Neuronal stem cell (in vitro differentiated cells): Measurements from ENCODE around the gene TGIF2.
A peak's percentile ranks its signal among the peaks of the same experiment; 100 is the strongest.

Experiments used
- DNase-seq: peaks from one replicate; pipeline ENCODE4 v3.0.0-alpha.2; 2013; ENCODE audit warnings: low spot score
- H2AFZ ChIP-seq: one replicate; pipeline ENCODE4 v1.6.1; 2013; ENCODE audit warnings: mild to moderate bottlenecking, low read length, inconsistent platforms
- H2AK5ac ChIP-seq: 2 replicates; pipeline ENCODE4 v1.6.1; 2013; ENCODE audit warnings: low read depth, mild to moderate bottlenecking, inconsistent platforms, low read length, moderate library complexity, mixed read lengths
- H2BK120ac ChIP-seq: 2 replicates; pipeline ENCODE4 v1.6.1; 2013; ENCODE audit warnings: low read depth, mild to moderate bottlenecking, inconsistent platforms, low read length, moderate library complexity, mixed read lengths
- H2BK12ac ChIP-seq: one replicate; pipeline ENCODE4 v1.6.1; 2013; ENCODE audit warnings: low read length, inconsistent platforms
- H2BK15ac ChIP-seq: 2 replicates; pipeline ENCODE4 v1.6.1; 2013; ENCODE audit warnings: mild to moderate bottlenecking, low read length, inconsistent platforms, mixed read lengths
- H2BK5ac ChIP-seq: one replicate; pipeline ENCODE4 v1.6.1; 2013; ENCODE audit warnings: inconsistent platforms, mild to moderate bottlenecking, low read length, moderate library complexity
- H3K14ac ChIP-seq: one replicate; pipeline ENCODE4 v1.6.1; 2013; ENCODE audit warnings: low read length, inconsistent platforms
- H3K18ac ChIP-seq: 2 replicates; pipeline ENCODE4 v1.6.1; 2013; ENCODE audit warnings: low read length, inconsistent platforms
- H3K23ac ChIP-seq: 2 replicates; pipeline ENCODE4 v1.6.1; 2013; ENCODE audit warnings: low read depth, mild to moderate bottlenecking, mixed read lengths, low read length, inconsistent platforms; ENCODE audit not compliant: poor library complexity
- H3K27ac ChIP-seq: replicated peaks from 3 replicates; pipeline ENCODE4 v1.5.1; 2013; ENCODE audit warnings: low read length, inconsistent platforms
- H3K27me3 ChIP-seq, 3 experiments: 2 replicates each; pipeline ENCODE4 v1.6.1; 2013; ENCODE audit warnings: low read length in 3 of 3, mild to moderate bottlenecking in 2 of 3, inconsistent platforms in 1 of 3, low read depth in 1 of 3, mixed read lengths in 1 of 3, moderate library complexity in 1 of 3; ENCODE audit not compliant: control insufficient read depth in 3 of 3, insufficient read depth in 3 of 3
- H3K36me3 ChIP-seq, 2 donors: replicated peaks in 1 of 2; 2 replicates each; pipeline ENCODE4 v1.6.1; 2013; ENCODE audit warnings: low read length in 2 of 2; ENCODE audit not compliant: control insufficient read depth in 2 of 2, insufficient read depth in 2 of 2
- H3K4ac ChIP-seq: 2 replicates; pipeline ENCODE4 v1.6.1; 2013; ENCODE audit warnings: inconsistent platforms, mild to moderate bottlenecking, low read length, moderate library complexity
- H3K4me1 ChIP-seq, 2 donors: 1 replicate in 1 of 2; 2 replicates in 1 of 2; pipeline ENCODE4 v1.6.1; 2013; ENCODE audit warnings: low read length in 2 of 2, low read depth in 1 of 2; ENCODE audit not compliant: control insufficient read depth in 2 of 2, insufficient read depth in 1 of 2
- H3K4me2 ChIP-seq: one replicate; pipeline ENCODE4 v1.6.1; 2013; ENCODE audit warnings: mild to moderate bottlenecking, low read length, inconsistent platforms; ENCODE audit not compliant: insufficient read depth, poor library complexity, severe bottlenecking
- H3K4me3 ChIP-seq, 2 donors: 2 replicates each; pipeline ENCODE4 v1.5.1; 2013; ENCODE audit warnings: low read length in 2 of 2, mild to moderate bottlenecking in 2 of 2, inconsistent platforms in 1 of 2, moderate library complexity in 1 of 2
- H3K79me1 ChIP-seq: one replicate; pipeline ENCODE4 v1.6.1; 2013; ENCODE audit warnings: low read depth, mild to moderate bottlenecking, inconsistent platforms, low read length, moderate library complexity
- H3K9ac ChIP-seq: one replicate; pipeline ENCODE4 v1.6.1; 2013; ENCODE audit warnings: mild to moderate bottlenecking, low read depth, low read length, inconsistent platforms; ENCODE audit not compliant: poor library complexity
- H3K9me3 ChIP-seq, 2 donors: replicated peaks in 1 of 2; 2 replicates each; pipeline versions ENCODE3 to v1.6.1; 2013; ENCODE audit warnings: low read length in 2 of 2, mild to moderate bottlenecking in 2 of 2, inconsistent platforms in 1 of 2, low read depth in 1 of 2, mixed read lengths in 1 of 2, moderate library complexity in 1 of 2; ENCODE audit not compliant: control insufficient read depth in 2 of 2, insufficient read depth in 1 of 2
- H4K8ac ChIP-seq: one replicate; pipeline ENCODE4 v1.6.1; 2013; ENCODE audit warnings: low read depth, mild to moderate bottlenecking, inconsistent platforms, low read length, moderate library complexity
- H4K91ac ChIP-seq: one replicate; pipeline ENCODE4 v1.6.1; 2013; ENCODE audit warnings: low read length, low read depth, mild to moderate bottlenecking, inconsistent platforms; ENCODE audit not compliant: poor library complexity
- WGBS, 2 donors: extraction: QIAGEN DNeasy Blood & Tissue Kit; methylation state at CpG; one replicate each; pipeline ENCODE4 v1.1.7; 2013; ENCODE audit warnings: missing lambda C conversion rate in 2 of 2, mixed read lengths in 1 of 2; ENCODE audit not compliant: insufficient read length in 2 of 2, insufficient replicate concordance in 1 of 2; ENCODE audit errors: extremely low coverage in 2 of 2; 5-methylcytosine and 5-hydroxymethylcytosine counted together

Gene TGIF2

DNA sequence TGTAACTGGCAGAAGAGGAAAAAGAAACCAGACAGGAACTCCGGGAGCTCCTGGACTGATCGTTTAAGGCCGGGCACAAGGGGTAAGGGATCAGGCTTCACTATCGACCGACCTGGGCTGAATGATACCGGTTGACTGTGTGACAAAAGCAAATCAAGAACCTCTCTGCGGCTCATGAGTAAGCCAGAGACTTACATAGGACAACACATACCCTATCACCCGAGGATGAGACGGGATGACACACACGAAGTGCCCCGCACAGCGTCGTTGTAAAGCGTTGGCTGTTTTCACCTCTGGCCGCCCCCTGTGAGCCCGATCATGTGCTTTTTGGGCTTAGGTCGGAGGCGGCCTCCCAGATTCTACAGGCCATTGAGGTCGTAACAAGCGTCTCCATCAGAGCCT lies 695 bp upstream of the TGIF2 start:
- no peaks in the 10 kb centered on the region for H3K9me3 ChIP-seq
- H4K8ac ChIP-seq = no peak overlapping the region
- H3K79me1 ChIP-seq = peaks cover 7% of the 10 kb centered on the region
- peak overlapping the region; percentile 99 for H3K18ac ChIP-seq
- peak overlapping the region; percentile 84 for H3K9ac ChIP-seq
- H3K4ac ChIP-seq = peak overlapping the region; percentile 28
- H2AFZ ChIP-seq = peak overlapping the region; percentile 88
- no peak overlapping the region for H2BK120ac ChIP-seq
- H3K4me1 ChIP-seq = peaks cover 16 to 22% of the 10 kb centered on the region in 2 donors
- peaks cover 0 to 13% of the 10 kb centered on the region in 2 donors for H3K36me3 ChIP-seq
- H3K23ac ChIP-seq = peak overlapping the region; percentile 22
- H2BK5ac ChIP-seq = peak overlapping the region; percentile 99
- DNase-seq = peak; percentile 39
- no CpG with 5 or more reads among the region's 20 CpGs for WGBS, 2 donors
- H4K91ac ChIP-seq = peak overlapping the region; percentile 0
- H3K4me2 ChIP-seq = peak overlapping the region; percentile 89
- no peaks in the 10 kb centered on the region for H3K27me3 ChIP-seq
- H3K27ac ChIP-seq = peak overlapping the region; percentile 74
- H2AK5ac ChIP-seq = peak overlapping the region; percentile 91
- H3K14ac ChIP-seq = peak overlapping the region; percentile 87
- peak overlapping the region; percentile 97 for H2BK12ac ChIP-seq
- peak overlapping the region; percentile 96 for H2BK15ac ChIP-seq
- peak overlapping the region; percentile 75 to 92 for H3K4me3 ChIP-seq

DNA sequence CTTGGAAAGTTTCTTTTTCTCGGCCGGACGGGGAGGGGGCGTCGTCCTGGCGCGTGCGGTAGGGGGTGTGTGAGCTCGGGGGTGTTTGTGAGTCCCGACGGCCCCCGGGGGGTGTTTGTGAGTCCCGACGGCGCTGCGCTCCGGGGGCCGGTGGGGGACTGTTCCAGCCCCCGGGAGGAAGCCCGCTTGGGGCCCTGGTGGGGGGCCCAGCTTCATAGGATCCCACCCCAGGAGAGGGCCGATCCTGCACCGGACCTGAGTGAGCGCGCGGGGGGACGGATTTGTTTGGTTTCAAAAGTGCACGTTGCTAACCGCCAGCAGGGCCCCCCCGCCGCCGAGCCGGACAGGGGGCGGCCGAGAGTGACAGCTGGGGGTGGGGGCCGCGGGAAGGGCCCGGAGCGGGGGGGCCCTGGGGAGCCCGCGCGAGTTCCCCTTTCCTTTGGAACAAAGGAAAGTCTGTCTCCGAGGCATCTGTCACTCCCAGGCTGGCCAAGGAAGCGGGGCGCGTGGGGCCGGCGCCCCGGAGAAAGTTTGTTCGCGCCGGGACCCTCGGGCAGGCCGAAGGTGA lies 485 bp downstream of the TGIF2 start:
- Histone ChIP-seq H2AK5ac (peak overlapping the region; percentile 94), H3K27ac (peak overlapping the region; percentile 51), H3K4me1 (peaks cover 16 to 22% of the 10 kb centered on the region in 2 donors), H4K91ac (no peak overlapping the region), H3K36me3 (peaks cover 5 to 23% of the 10 kb centered on the region in 2 donors), H3K23ac (peak overlapping the region; percentile 75), H3K4me2 (peak overlapping the region; percentile 52), H3K9me3 (no peaks in the 10 kb centered on the region), H4K8ac (no peak overlapping the region), H2BK120ac (no peak overlapping the region), H3K9ac (peak overlapping the region; percentile 74), H3K4me3 (peak overlapping the region; percentile 92 to 94), H3K4ac (no peak overlapping the region), H3K18ac (peak overlapping the region; percentile 98), H3K14ac (no peak overlapping the region), H2BK15ac (peak overlapping the region; percentile 82), H3K27me3 (no peaks in the 10 kb centered on the region), H2BK12ac (no peak overlapping the region), H3K79me1 (peaks cover 12% of the 10 kb centered on the region), H2AFZ (peak overlapping the region; percentile 83), H2BK5ac (peak overlapping the region; percentile 91)
- DNase-seq = peak; percentile 41
- WGBS, 2 donors = no CpG with 5 or more reads among the region's 53 CpGs

DNA sequence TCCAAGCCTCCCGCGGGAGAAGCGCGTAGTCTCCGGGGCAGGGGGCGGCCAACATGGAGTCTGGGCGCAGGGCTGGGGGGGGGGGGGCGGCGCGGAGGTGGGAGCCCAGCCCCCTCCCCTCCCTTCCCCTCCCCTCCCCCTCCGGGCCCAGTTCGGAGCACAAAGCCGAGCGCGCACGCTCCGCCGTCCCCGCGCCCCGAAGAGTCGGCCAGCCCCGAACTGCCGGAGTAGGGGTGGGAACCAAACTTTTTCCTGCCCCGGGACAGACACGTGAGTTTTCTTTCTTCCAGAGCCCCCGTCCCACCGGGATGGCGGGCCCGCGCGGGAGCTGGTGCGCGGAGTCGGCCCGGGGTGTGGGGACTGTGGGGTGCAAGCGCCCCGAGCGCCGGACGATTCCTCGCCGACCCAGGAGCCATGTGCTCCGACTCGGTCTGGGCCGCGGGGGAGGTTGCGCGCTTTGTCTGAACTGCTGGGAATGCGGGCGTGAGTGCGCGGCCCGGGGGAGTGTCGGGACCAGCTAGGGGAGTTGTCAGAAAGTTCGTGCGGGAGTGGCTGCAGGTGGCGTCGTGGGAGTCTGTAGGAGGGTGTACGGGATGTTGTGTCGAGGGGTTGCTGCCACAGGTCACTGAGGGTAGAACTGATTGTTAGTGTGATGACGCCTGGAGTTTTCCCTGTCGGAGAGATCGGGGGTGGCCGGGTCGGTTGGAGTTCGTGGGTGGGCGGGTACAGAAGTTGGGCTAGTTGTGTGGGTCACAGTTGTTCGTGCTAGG lies 1.2 kb downstream of the TGIF2 start:
- H2BK120ac ChIP-seq = peak overlapping the region; percentile 99
- peak overlapping the region; percentile 91 for H3K14ac ChIP-seq
- peak overlapping the region; percentile 90 for H3K4me2 ChIP-seq
- peaks cover 16 to 22% of the 10 kb centered on the region in 2 donors for H3K4me1 ChIP-seq
- no peak overlapping the region for H4K8ac ChIP-seq
- H2BK5ac ChIP-seq = peak overlapping the region; percentile 91
- peak overlapping the region; percentile 90 for H2AFZ ChIP-seq
- H3K18ac ChIP-seq = peak overlapping the region; percentile 99
- peak overlapping the region; percentile 56 for H4K91ac ChIP-seq
- no peaks in the 10 kb centered on the region for H3K27me3 ChIP-seq
- H3K27ac ChIP-seq = peak overlapping the region; percentile 62
- H2BK15ac ChIP-seq = peak overlapping the region; percentile 82
- peak overlapping the region; percentile 52 for H3K23ac ChIP-seq
- DNase-seq = peak; percentile 48
- H2BK12ac ChIP-seq = no peak overlapping the region
- H3K4ac ChIP-seq = peak overlapping the region; percentile 80
- H3K79me1 ChIP-seq = peaks cover 14% of the 10 kb centered on the region
- H3K9ac ChIP-seq = peak overlapping the region; percentile 98
- peak overlapping the region; percentile 95 for H2AK5ac ChIP-seq
- no CpG with 5 or more reads among the region's 69 CpGs for WGBS, 2 donors
- peaks cover 9 to 29% of the 10 kb centered on the region in 2 donors for H3K36me3 ChIP-seq
- H3K9me3 ChIP-seq = no peaks in the 10 kb centered on the region
- peak overlapping the region; percentile 92 to 94 for H3K4me3 ChIP-seq

DNA sequence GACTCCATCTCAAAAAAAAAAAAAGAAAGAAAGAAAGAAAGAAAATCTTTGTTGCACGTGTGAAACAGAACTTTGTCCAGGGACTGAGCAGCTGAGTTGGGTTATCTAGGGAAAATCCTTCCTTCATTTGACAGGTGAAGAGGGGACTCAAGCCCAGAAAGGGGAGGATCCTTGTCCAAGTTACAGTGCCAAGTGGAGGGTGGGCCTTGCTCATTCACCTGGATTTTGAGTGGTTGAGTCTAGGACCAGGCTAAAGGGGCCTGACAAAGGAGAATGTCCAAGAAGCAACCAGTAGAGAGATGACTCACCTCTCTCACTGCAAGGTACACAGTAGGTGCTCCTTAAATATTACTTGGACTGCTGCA lies 2.7 kb downstream of the TGIF2 start:
- Histone ChIP-seq H2AFZ (no peak overlapping the region), H2BK15ac (no peak overlapping the region), H3K36me3 (peaks cover 20 to 43% of the 10 kb centered on the region in 2 donors), H3K9ac (no peak overlapping the region), H2BK5ac (no peak overlapping the region), H3K4me2 (no peak overlapping the region), H3K9me3 (no peaks in the 10 kb centered on the region), H3K27me3 (no peaks in the 10 kb centered on the region), H3K4me1 (peaks cover 16 to 21% of the 10 kb centered on the region in 2 donors), H3K14ac (no peak overlapping the region), H2BK120ac (no peak overlapping the region), H4K91ac (no peak overlapping the region), H3K4me3 (no peak overlapping the region), H2BK12ac (no peak overlapping the region), H3K4ac (no peak overlapping the region), H3K79me1 (peaks cover 19% of the 10 kb centered on the region), H3K23ac (no peak overlapping the region), H2AK5ac (no peak overlapping the region), H3K27ac (no peak overlapping the region), H3K18ac (no peak overlapping the region), H4K8ac (no peak overlapping the region)
- no CpG with 5 or more reads among the region's 1 CpG for WGBS, 2 donors
- DNase-seq = no peak
